OCI-LY3 (cell line): Measurements from ENCODE around the gene BTNL8.
"Not testable (repeated sequence)": the region's sequence is repeated elsewhere in the genome, so short reads cannot be mapped to it uniquely, and the experiment has no call there.

Source experiments
- H2AFZ ChIP-seq: fragments of 200-600, 300-600 bp; shearing (Covaris generic); 2 replicates; pipeline ENCODE4 v1.6.0; 2014; ENCODE audit warnings: antibody characterized with exemption, low read depth, low read length
- H3K27ac ChIP-seq: fragments of 200-600, 300-600 bp; sonication (generic); 2 replicates; pipeline ENCODE4 v1.5.1; 2014; ENCODE audit warnings: mild to moderate bottlenecking, low read length, moderate library complexity, mixed read lengths
- H3K27me3 ChIP-seq: fragments of 200-600, 300-600 bp; sonication (generic); 2 replicates; pipeline ENCODE4 v1.6.1; 2014; ENCODE audit warnings: low read depth, low read length, mixed read lengths
- H3K36me3 ChIP-seq: fragments of 200-600, 300-600 bp; sonication (generic); replicated peaks from 2 replicates; pipeline ENCODE3; 2014; ENCODE audit warnings: low read depth, low read length, mixed read lengths
- H3K4me1 ChIP-seq: fragments of 300-600, 200-600 bp; sonication (generic); 2 replicates; pipeline ENCODE4 v1.6.1; 2014; ENCODE audit warnings: low read length, mixed read lengths
- H3K4me2 ChIP-seq: fragments of 200-600, 300-600 bp; sonication (generic); 2 replicates; pipeline ENCODE4 v1.6.1; 2014; ENCODE audit warnings: low read length, mixed read lengths
- H3K4me3 ChIP-seq: fragments of 300-600, 200-600 bp; sonication (generic); 2 replicates; pipeline ENCODE4 v1.5.1; 2014; ENCODE audit warnings: antibody characterized with exemption, mild to moderate bottlenecking, low read length, moderate library complexity
- H3K79me2 ChIP-seq: fragments of 300-600, 200-600 bp; shearing (Covaris generic); 2 replicates; pipeline ENCODE4 v1.6.1; 2014; ENCODE audit warnings: mild to moderate bottlenecking, low read length, mixed read lengths
- H3K9ac ChIP-seq: fragments of 300-600, 200-600 bp; shearing (Covaris generic); 2 replicates; pipeline ENCODE4 v1.6.0; 2014; ENCODE audit warnings: mild to moderate bottlenecking, low read length, moderate library complexity
- H3K9me3 ChIP-seq: fragments of 200-600, 300-600 bp; shearing (Covaris generic); 2 replicates; pipeline ENCODE4 v1.6.1; 2014; ENCODE audit warnings: low read length, mixed read lengths; ENCODE audit not compliant: insufficient read depth
- H4K20me1 ChIP-seq: fragments of 200-600, 300-600 bp; sonication (generic); 2 replicates; pipeline ENCODE4 v1.6.1; 2016; ENCODE audit warnings: low read length, mixed read lengths; ENCODE audit not compliant: insufficient read depth
- EZH2phosphoT487 ChIP-seq: fragments of 200-600 bp; shearing (Covaris generic); IDR thresholded peaks from 2 replicates; pipeline ENCODE4 v1.6.1; 2018; ENCODE audit warnings: antibody characterized with exemption, mixed run types, low read depth
- TF ChIP-seq, protein P1 (sequence below): fragments of 200-600, 300-600 bp; sonication (generic); IDR thresholded peaks from 2 replicates; pipeline ENCODE4 v1.5.1; 2014; ENCODE audit warnings: antibody characterized with exemption, low read length, low read depth

BTNL8 gene

DNA sequence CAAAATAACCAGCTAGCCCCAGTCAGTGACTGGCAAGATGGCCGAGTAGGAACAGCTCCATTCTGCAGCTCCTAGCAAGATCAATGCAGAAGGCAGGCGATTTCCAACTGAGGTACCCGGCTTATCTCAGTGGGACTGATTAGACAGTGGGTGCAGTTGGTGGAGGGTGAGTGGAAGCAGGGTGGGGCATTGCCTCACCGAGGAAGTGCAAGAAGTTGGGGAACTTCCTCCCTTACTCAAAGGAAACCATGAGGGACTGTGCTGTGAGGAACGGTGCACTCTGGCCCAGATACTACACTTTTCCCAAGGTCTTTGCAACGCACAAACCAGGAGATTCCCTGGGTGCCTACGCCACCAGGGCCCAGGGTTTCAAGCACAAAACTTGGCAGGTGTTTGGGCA is 9.6 kb upstream of the BTNL8 start:
- no peaks in the 10 kb centered on the region for H3K36me3 ChIP-seq
- no peaks in the 10 kb centered on the region for H3K9me3 ChIP-seq
- TF ChIP-seq EZH2phosphoT487 = no peak
- TF ChIP-seq, protein P1, sequence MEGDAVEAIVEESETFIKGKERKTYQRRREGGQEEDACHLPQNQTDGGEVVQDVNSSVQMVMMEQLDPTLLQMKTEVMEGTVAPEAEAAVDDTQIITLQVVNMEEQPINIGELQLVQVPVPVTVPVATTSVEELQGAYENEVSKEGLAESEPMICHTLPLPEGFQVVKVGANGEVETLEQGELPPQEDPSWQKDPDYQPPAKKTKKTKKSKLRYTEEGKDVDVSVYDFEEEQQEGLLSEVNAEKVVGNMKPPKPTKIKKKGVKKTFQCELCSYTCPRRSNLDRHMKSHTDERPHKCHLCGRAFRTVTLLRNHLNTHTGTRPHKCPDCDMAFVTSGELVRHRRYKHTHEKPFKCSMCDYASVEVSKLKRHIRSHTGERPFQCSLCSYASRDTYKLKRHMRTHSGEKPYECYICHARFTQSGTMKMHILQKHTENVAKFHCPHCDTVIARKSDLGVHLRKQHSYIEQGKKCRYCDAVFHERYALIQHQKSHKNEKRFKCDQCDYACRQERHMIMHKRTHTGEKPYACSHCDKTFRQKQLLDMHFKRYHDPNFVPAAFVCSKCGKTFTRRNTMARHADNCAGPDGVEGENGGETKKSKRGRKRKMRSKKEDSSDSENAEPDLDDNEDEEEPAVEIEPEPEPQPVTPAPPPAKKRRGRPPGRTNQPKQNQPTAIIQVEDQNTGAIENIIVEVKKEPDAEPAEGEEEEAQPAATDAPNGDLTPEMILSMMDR = no peak
- no peaks in the 10 kb centered on the region for H3K79me2 ChIP-seq
- H4K20me1 ChIP-seq = no peaks in the 10 kb centered on the region
- no peaks in the 10 kb centered on the region for H3K4me1 ChIP-seq
- H3K27ac ChIP-seq = no peak overlapping the region
- no peak overlapping the region for H2AFZ ChIP-seq
- H3K27me3 ChIP-seq = no peaks in the 10 kb centered on the region
- H3K4me3 ChIP-seq = no peak overlapping the region
- H3K4me2 ChIP-seq = no peak overlapping the region
- H3K9ac ChIP-seq = no peak overlapping the region

DNA sequence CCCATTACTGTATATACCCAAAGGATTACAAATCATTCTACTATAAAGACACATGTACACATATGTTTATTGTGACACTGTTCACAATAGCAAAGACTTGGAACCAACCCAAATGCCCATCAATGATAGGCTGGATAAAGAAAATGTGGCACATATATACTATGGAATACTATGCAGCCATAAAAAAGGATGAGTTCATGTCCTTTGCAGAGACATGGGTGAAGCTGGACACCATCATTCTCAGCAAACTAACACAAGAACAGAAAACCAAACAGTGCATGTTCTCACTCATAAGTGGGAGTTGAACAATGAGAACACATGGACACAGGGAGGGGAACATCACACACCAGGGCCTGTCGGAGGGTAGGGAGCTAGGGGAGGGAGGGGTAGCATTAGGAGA is 3.6 kb upstream of the BTNL8 start:
- H3K9me3 ChIP-seq, H4K20me1 ChIP-seq, H3K9ac ChIP-seq, H3K27ac ChIP-seq, H3K36me3 ChIP-seq, H3K4me3 ChIP-seq, H3K4me1 ChIP-seq, H2AFZ ChIP-seq, H3K79me2 ChIP-seq, H3K27me3 ChIP-seq, H3K4me2 ChIP-seq: not testable (repeated sequence)

DNA sequence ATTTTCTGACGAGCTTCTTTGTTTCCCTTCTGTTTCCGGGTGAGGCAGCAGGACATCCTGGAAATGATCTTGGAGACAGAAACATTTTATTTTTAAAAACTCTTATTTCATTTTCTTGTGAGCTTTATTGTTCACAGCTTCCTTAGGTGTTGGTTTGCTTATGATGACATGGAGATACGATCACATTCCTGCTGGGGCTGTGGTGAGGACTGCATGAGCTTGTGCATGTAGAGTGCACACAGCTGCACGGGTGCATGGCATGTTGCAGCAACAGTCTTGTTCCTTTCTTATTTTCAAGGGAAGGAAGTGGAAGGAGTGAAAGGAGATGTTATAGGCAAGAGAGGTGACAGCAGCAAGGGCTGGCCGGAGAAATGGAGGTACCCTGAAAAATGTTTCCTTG is 1.2 kb downstream of the BTNL8 start:
- no peaks in the 10 kb centered on the region for H4K20me1 ChIP-seq
- TF ChIP-seq, protein P1 = no peak
- TF ChIP-seq EZH2phosphoT487 = no peak
- H3K4me3 ChIP-seq = no peak overlapping the region
- no peak overlapping the region for H3K9ac ChIP-seq
- no peaks in the 10 kb centered on the region for H3K79me2 ChIP-seq
- no peaks in the 10 kb centered on the region for H3K9me3 ChIP-seq
- H3K4me1 ChIP-seq = no peaks in the 10 kb centered on the region
- H3K36me3 ChIP-seq = no peaks in the 10 kb centered on the region
- H3K4me2 ChIP-seq = no peak overlapping the region
- H2AFZ ChIP-seq = no peak overlapping the region
- H3K27ac ChIP-seq = no peak overlapping the region
- H3K27me3 ChIP-seq = no peaks in the 10 kb centered on the region

DNA sequence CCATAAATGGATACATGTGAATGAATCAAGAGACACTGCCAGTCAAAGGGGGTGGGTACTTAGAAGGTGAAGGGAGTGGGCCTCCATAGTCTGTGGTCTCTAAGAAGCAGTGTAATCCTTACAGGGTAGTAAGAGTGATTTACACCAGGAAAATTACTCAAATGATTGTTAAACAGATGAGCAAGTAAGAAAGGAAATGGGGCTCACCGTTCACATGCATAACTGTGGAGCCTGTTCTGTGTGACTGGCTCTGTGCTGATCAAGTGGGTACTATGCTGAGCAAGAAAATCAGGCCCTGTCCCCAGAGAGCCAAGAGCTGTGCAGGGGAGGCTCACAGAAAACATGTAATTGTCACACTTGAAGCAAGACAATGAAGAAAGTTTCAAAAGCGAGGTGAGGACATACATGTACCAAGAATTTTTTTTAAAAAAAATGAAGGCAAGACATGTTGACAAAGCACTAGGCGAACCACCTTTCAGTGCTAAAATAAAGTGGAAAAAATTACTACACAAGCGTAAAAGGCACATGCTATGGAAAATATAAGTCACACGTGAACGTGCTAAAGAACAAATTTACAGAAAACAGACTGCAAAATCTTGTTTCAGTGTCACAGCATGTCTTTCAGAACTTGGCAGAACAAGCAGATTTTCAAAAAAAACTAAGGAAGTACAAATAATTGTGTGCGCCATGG is 2.5 kb downstream of the BTNL8 start:
- Histone ChIP-seq H3K4me3 (no peak overlapping the region), H3K9me3 (no peaks in the 10 kb centered on the region), H3K9ac (no peak overlapping the region), H4K20me1 (no peaks in the 10 kb centered on the region), H3K4me2 (no peak overlapping the region), H2AFZ (no peak overlapping the region), H3K27ac (no peak overlapping the region), H3K27me3 (no peaks in the 10 kb centered on the region), H3K36me3 (no peaks in the 10 kb centered on the region), H3K4me1 (no peaks in the 10 kb centered on the region), H3K79me2 (no peaks in the 10 kb centered on the region)
- TF ChIP-seq EZH2phosphoT487 = no peak
- TF ChIP-seq, protein P1 = no peak

DNA sequence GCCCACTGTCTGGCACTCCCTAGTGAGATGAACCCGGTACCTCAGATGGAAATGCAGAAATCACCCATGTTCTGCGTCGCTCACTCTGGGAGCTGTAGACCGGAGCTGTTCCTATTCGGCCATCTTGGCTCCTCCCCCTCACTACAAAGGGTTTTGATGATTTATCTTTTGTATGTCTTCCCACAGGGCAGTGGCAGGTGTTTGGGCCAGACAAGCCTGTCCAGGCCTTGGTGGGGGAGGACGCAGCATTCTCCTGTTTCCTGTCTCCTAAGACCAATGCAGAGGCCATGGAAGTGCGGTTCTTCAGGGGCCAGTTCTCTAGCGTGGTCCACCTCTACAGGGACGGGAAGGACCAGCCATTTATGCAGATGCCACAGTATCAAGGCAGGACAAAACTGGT is 9.4 kb downstream of the BTNL8 start:
- Histone ChIP-seq H3K27ac (no peak overlapping the region), H3K79me2 (no peaks in the 10 kb centered on the region), H3K4me1 (no peaks in the 10 kb centered on the region), H3K9me3 (0 out of 2 replicates have a peak, but pooled peaks cover 4% of the 10 kb centered on the region), H3K27me3 (no peaks in the 10 kb centered on the region), H2AFZ (no peak overlapping the region), H3K4me2 (no peak overlapping the region), H3K36me3 (no peaks in the 10 kb centered on the region), H3K4me3 (no peak overlapping the region), H3K9ac (no peak overlapping the region), H4K20me1 (no peaks in the 10 kb centered on the region)
- TF ChIP-seq, protein P1 = no peak
- TF ChIP-seq EZH2phosphoT487 = no peak
